22Rv1 (cell line): ENCODE results near the gene PPP1R27.

Experiments
- H3K27ac ChIP-seq: fragments of 450-650 bp; 2 replicates; pipeline ENCODE4 v1.5.1; 2017
- ZFX ChIP-seq: fragments of 450-650 bp; IDR thresholded peaks from 2 replicates; pipeline ENCODE4 v1.6.1; 2017; ENCODE audit warnings: antibody characterized with exemption, borderline replicate concordance
- TF ChIP-seq, protein P1 (sequence below): fragments of 450-650 bp; IDR thresholded peaks from 2 replicates; pipeline ENCODE4 v1.5.1; 2017; ENCODE audit warnings: mild to moderate bottlenecking

Gene PPP1R27

GRCh38 chr17:81870131-81870980 is 35.5 kb upstream of the PPP1R27 start:
- H3K27ac ChIP-seq = peak overlapping the region; percentile 99
- no peak for TF ChIP-seq ZFX
- TF ChIP-seq, protein P1, sequence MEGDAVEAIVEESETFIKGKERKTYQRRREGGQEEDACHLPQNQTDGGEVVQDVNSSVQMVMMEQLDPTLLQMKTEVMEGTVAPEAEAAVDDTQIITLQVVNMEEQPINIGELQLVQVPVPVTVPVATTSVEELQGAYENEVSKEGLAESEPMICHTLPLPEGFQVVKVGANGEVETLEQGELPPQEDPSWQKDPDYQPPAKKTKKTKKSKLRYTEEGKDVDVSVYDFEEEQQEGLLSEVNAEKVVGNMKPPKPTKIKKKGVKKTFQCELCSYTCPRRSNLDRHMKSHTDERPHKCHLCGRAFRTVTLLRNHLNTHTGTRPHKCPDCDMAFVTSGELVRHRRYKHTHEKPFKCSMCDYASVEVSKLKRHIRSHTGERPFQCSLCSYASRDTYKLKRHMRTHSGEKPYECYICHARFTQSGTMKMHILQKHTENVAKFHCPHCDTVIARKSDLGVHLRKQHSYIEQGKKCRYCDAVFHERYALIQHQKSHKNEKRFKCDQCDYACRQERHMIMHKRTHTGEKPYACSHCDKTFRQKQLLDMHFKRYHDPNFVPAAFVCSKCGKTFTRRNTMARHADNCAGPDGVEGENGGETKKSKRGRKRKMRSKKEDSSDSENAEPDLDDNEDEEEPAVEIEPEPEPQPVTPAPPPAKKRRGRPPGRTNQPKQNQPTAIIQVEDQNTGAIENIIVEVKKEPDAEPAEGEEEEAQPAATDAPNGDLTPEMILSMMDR = no peak

GRCh38 chr17:81869221-81870130 is 34.6 kb upstream of the PPP1R27 start:
- TF ChIP-seq, protein P1 = peak; percentile 84
- TF ChIP-seq ZFX = no peak
- peak overlapping the region; percentile 99 for H3K27ac ChIP-seq

- TF ChIP-seq ZFX = no peak
- TF ChIP-seq, protein P1 = no peak
- peak overlapping the region; percentile 99 for H3K27ac ChIP-seq
These were observed 33.9 kb upstream of the PPP1R27 start for GRCh38 chr17:81868674-81869220.

- TF ChIP-seq ZFX = no peak
- TF ChIP-seq, protein P1 = no peak
- peak overlapping the region; percentile 99 for H3K27ac ChIP-seq
These were observed 33.3 kb upstream of the PPP1R27 start for GRCh38 chr17:81867991-81868673.

GRCh38 chr17:81867170-81867990 is 32.5 kb upstream of the PPP1R27 start:
- TF ChIP-seq, protein P1 = no peak
- no peak for TF ChIP-seq ZFX
- H3K27ac ChIP-seq = peak overlapping the region; percentile 99

- TF ChIP-seq, protein P1 = no peak
- no peak for TF ChIP-seq ZFX
- H3K27ac ChIP-seq = peak overlapping the region; percentile 99
These were observed 31.8 kb upstream of the PPP1R27 start for GRCh38 chr17:81866440-81867169.
